ENCODE results near the gene FHIT. TPM values are rescaled to one million over a fixed set of nuclear protein-coding genes. Genes with fewer than 3 reads are reported as not detected.

FHIT gene
- total and polyA plus RNA-seq, 10 of the 15 experiments (the other 5 are each of a cell fraction or from before 2014, with no cell fraction given): 4.2 to 14.9 (median 9.4) TPM

GRCh38 chr3:60080648-60081047, 1170.6 kb downstream of the FHIT start (continued):
- TF ChIP-seq ATF2 (IDR thresholded peaks at IDR 0.05; ENCODE audit: low read length) (no peak), SIX5 (IDR thresholded peaks at IDR 0.05; ENCODE audit: low read depth, low read length, severe bottlenecking) (no peak), ZNF384 (IDR thresholded peaks at IDR 0.05; ENCODE audit: borderline replicate concordance, low read depth, low read length) (no peak), SPI1 (IDR thresholded peaks at IDR 0.05; ENCODE audit: borderline replicate concordance, insufficient read depth, low read depth, low read length) (no peak)

GRCh38 chr3:60079076-60079475, 1172.2 kb downstream of the FHIT start:
- no peaks in the 10 kb centered on the region for H3K27me3 ChIP-seq (replicated peaks in 1 of 2; ENCODE audit: control insufficient read depth in 2 of 2, insufficient read depth in 2 of 2, low read length in 1 of 2)
- H3K4me3 ChIP-seq: no peak overlapping the region
- H3K4me1 ChIP-seq (ENCODE audit: control insufficient read depth, insufficient read depth, low read length): peaks cover 13% of the 10 kb centered on the region
- no peaks in the 10 kb centered on the region for H3K9me3 ChIP-seq (replicated peaks; ENCODE audit: control insufficient read depth, insufficient read depth, low read length)
- POLR2A ChIA-PET: interaction anchor here (0.6 kb wide), 2 partner anchors 14 to 548 kb away, joined by 3 to 4 read pairs; no protein-coding TSS in a partner anchor
- no peaks in the 10 kb centered on the region for H4K20me1 ChIP-seq (ENCODE audit: control insufficient read depth, insufficient read depth)
- no peak for FAIRE-seq
- no TSS peak for BruUV-seq (replicated peaks)
- no peak for DNase-seq (ENCODE audit: low read depth, low spot score)
- no peak overlapping the region for H3K9ac ChIP-seq (ENCODE audit: control insufficient read depth, insufficient read depth, low read length)
- SMC1A ChIA-PET (ENCODE audit: uncharacterized antibody, unreplicated experiment): interaction anchor here (0.6 to 1.3 kb wide), 2 partner anchors 14 to 1287 kb away, joined by 3 to 4 read pairs; no protein-coding TSS in a partner anchor
- RAD21 ChIA-PET (ENCODE audit: unreplicated experiment): interaction anchor here (1.0 kb wide), 1 partner anchor 1302 kb away, joined by 3 read pairs; no protein-coding TSS in a partner anchor
- CTCF ChIA-PET: interaction anchor here (2.2 kb wide), 1 partner anchor 15 kb away, joined by 6 read pairs; no protein-coding TSS in a partner anchor
- no peaks in the 10 kb centered on the region for H3K36me3 ChIP-seq (ENCODE audit: control insufficient read depth in 2 of 2, insufficient read depth in 2 of 2, low read length in 1 of 2)
- no peak overlapping the region for H3K4me2 ChIP-seq (ENCODE audit: control insufficient read depth, insufficient read depth)
- TF ChIP-seq ETV6 (conservative IDR thresholded peaks at IDR 0.05 in 1 of 2, IDR thresholded peaks at IDR 0.05 in 1 of 2; ENCODE audit: borderline replicate concordance in 1 of 2, low read depth in 1 of 2) (no peak), CREB1 (IDR thresholded peaks at IDR 0.05; ENCODE audit: low read depth) (no peak), YY1 (IDR thresholded peaks at IDR 0.05; ENCODE audit: low read depth, low read length) (peak; percentile 12; the same call in 1 of the 2 replicates), SIN3A (IDR thresholded peaks at IDR 0.05; ENCODE audit: low read depth, low read length) (no peak), RELB (IDR thresholded peaks at IDR 0.05; ENCODE audit: low read depth) (peak; percentile 33; the same call in 1 of the 2 replicates), RAD21 (IDR thresholded peaks at IDR 0.05; ENCODE audit: insufficient read depth, low read depth, low read length) (peak; percentile 9; the same call in 1 of the 2 replicates), TCF7 (IDR thresholded peaks at IDR 0.05; ENCODE audit: borderline replicate concordance) (peak; percentile 44; the same call in 1 of the 2 replicates)
- no peaks in the 10 kb centered on the region for H3K79me2 ChIP-seq (ENCODE audit: control insufficient read depth, insufficient read depth, low read length)
- 20% methylated on average over 5 of the region's 5 CpGs for WGBS (ENCODE audit: insufficient coverage, insufficient replicate concordance, low lambda C conversion rate, missing lambda C conversion rate)
- in situ Hi-C loops (cut with MboI) (no loop called here), intact Hi-C loops (cut with micrococcal nuclease; ENCODE audit: unreplicated experiment) (no loop called here)
- no peak overlapping the region for H2AFZ ChIP-seq (ENCODE audit: control insufficient read depth, low read depth, low read length)
- no peak overlapping the region for H3K27ac ChIP-seq (ENCODE audit: control insufficient read depth, insufficient read depth)
- ATAC-seq: no peak
